ENCODE data around the gene TTC9B. TPM values are rescaled to one million over a fixed set of nuclear protein-coding genes. Genes with fewer than 3 reads are reported as not detected.

Gene TTC9B
- total and polyA plus RNA-seq, 2 of the 13 experiments (the other 11 are each of a cell fraction or from before 2014, with no cell fraction given), result not detected

- TF ChIP-seq THAP9 (CRISPR knock-in tag; IDR thresholded peaks at IDR 0.05; ENCODE audit: borderline replicate concordance) (no peak), NR2F2 (IDR thresholded peaks at IDR 0.05; ENCODE audit: borderline replicate concordance, low read depth) (no peak), KLF16 (CRISPR knock-in tag; IDR thresholded peaks at IDR 0.05) (0 out of 4 replicates have a peak, but pooled peaks of 1 of the 2 experiments have one; percentile 31), ZNF710 (CRISPR knock-in tag; IDR thresholded peaks at IDR 0.05; ENCODE audit: borderline replicate concordance) (no peak), EP300 (IDR thresholded peaks at IDR 0.05; ENCODE audit: low read depth in 2 of 2, low read length in 2 of 2) (0 out of 4 replicates have a peak, but pooled peaks of 1 of the 2 experiments have one; percentile 6), EP300 (CRISPR knock-in tag; IDR thresholded peaks at IDR 0.05; ENCODE audit: borderline replicate concordance) (no peak), TFDP1 (CRISPR knock-in tag; IDR thresholded peaks at IDR 0.05; ENCODE audit: borderline replicate concordance) (peak; percentile 88; the same call in 1 of the 2 replicates), SAP130 (CRISPR knock-in tag; IDR thresholded peaks at IDR 0.05; ENCODE audit: low read depth) (peak; percentile 22), ELF1 (CRISPR knock-in tag; IDR thresholded peaks at IDR 0.05) (peak; percentile 54; the same call in 1 of the 2 replicates), ZMAT3 (CRISPR knock-in tag; conservative IDR thresholded peaks at IDR 0.05) (no peak), ZSCAN5A (CRISPR knock-in tag; IDR thresholded peaks at IDR 0.05; ENCODE audit: borderline replicate concordance) (no peak), MBD4 (IDR thresholded peaks at IDR 0.05; ENCODE audit: borderline replicate concordance, low read length) (no peak), TP53 (CRISPR knock-in tag; conservative IDR thresholded peaks at IDR 0.05) (no peak), ZNF205 (CRISPR knock-in tag; IDR thresholded peaks at IDR 0.05) (no peak), PAX8 (CRISPR knock-in tag; IDR thresholded peaks at IDR 0.05; ENCODE audit: borderline replicate concordance) (no peak), GABPA (IDR thresholded peaks at IDR 0.05; ENCODE audit: low read depth, low read length) (no peak), GABPA (CRISPR knock-in tag; IDR thresholded peaks at IDR 0.05; ENCODE audit: low read depth) (no peak), MED13 (CRISPR knock-in tag; IDR thresholded peaks at IDR 0.05) (0 out of 2 replicates have a peak, but pooled peaks have one; percentile 31)
- TF ChIP-seq, protein P1, sequence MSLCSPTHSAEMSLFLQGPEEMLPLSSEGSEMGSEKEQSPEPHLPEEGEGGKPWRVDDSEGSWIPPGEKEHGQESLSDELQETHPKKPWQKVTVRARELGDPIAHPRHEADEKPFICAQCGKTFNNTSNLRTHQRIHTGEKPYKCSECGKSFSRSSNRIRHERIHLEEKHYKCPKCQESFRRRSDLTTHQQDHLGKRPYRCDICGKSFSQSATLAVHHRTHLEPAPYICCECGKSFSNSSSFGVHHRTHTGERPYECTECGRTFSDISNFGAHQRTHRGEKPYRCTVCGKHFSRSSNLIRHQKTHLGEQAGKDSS (CRISPR knock-in tag; IDR thresholded peaks at IDR 0.05; ENCODE audit: borderline replicate concordance, low read depth), result no peak
Observed at GRCh38 chr19:40221858-40222619, 3.9 kb upstream of the TTC9B start (continued).
